Smooth muscle cell (in vitro differentiated cells): Measurements from ENCODE around the gene PRKCH. TPM values are rescaled to one million over a fixed set of nuclear protein-coding genes. Genes with fewer than 3 reads are reported as not detected.

Source experiments
- DNase-seq: peaks from one replicate; lab custom pipeline; 2025; ENCODE audit not compliant: unreplicated experiment; lab: John Stamatoyannopoulos, UW
- H2AFZ ChIP-seq: fragments of 200-600 bp; sonication (generic); 2 replicates; pipeline ENCODE4 v1.6.0; 2016; ENCODE audit warnings: antibody characterized with exemption, low read depth, mild to moderate bottlenecking
- H3F3A ChIP-seq: fragments of 200-600 bp; sonication (generic); 2 replicates; pipeline ENCODE4 v1.6.0; 2017; ENCODE audit warnings: antibody characterized with exemption, low read depth
- H3K27ac ChIP-seq: fragments of 200-600 bp; sonication (generic); 2 replicates; pipeline ENCODE4 v1.5.1; 2016; ENCODE audit warnings: low read depth, mild to moderate bottlenecking
- H3K27me3 ChIP-seq: fragments of 200-600 bp; sonication (generic); 2 replicates; pipeline ENCODE4 v1.6.1; 2016; ENCODE audit warnings: low read depth, mild to moderate bottlenecking
- H3K36me3 ChIP-seq: fragments of 200-600 bp; sonication (generic); 2 replicates; pipeline ENCODE4 v1.5.1; 2016; ENCODE audit warnings: low read depth
- H3K4me1 ChIP-seq: fragments of 200-600 bp; sonication (generic); 2 replicates; pipeline ENCODE4 v1.5.1; 2016; ENCODE audit warnings: low read depth
- H3K4me2 ChIP-seq: fragments of 200-600 bp; sonication (generic); 2 replicates; pipeline ENCODE4 v1.6.0; 2016; ENCODE audit warnings: mild to moderate bottlenecking
- H3K4me3 ChIP-seq: fragments of 200-600 bp; sonication (generic); 2 replicates; pipeline ENCODE4 v1.5.1; 2016; ENCODE audit warnings: mild to moderate bottlenecking
- H3K79me2 ChIP-seq: fragments of 200-600 bp; sonication (generic); 2 replicates; pipeline ENCODE4 v1.6.0; 2016; ENCODE audit warnings: low read depth, mild to moderate bottlenecking
- H3K9ac ChIP-seq: fragments of 200-600 bp; sonication (generic); 2 replicates; pipeline ENCODE4 v1.6.0; 2016; ENCODE audit warnings: low read depth
- H3K9me3 ChIP-seq: fragments of 200-600 bp; sonication (generic); replicated peaks from 2 replicates; pipeline ENCODE4 v1.5.1; 2016; ENCODE audit warnings: low read depth
- H4K20me1 ChIP-seq: fragments of 200-600 bp; sonication (generic); 2 replicates; pipeline ENCODE4 v1.6.0; 2016; ENCODE audit warnings: low read depth
- WGBS: methylation state at CpG from one replicate; pipeline ENCODE4 v1.1.7; 2016; ENCODE audit warnings: low lambda C conversion rate; 5-methylcytosine and 5-hydroxymethylcytosine counted together
- polyA plus RNA-seq: library from polyadenylated mRNA; unstranded; fragments of >200 nt; fragmentation: Nextera tagmentation; extraction: Ambion mirVana; gene quantifications from 2 replicates; pipeline ENCODE4 v1.2.1, GENCODE V29; 2016
- total RNA-seq: library from RNA; depleted of rRNA; stranded (reverse); fragments of >200 nt; gene quantifications from 2 replicates; pipeline ENCODE4 v1.2.3, GENCODE V29; 2014
- TF ChIP-seq, protein P1 (sequence below): fragments of 200-600 bp; sonication (generic); IDR thresholded peaks from 2 replicates; pipeline ENCODE4 v1.5.1; 2017; ENCODE audit warnings: borderline replicate concordance, mild to moderate bottlenecking, antibody characterized with exemption; ENCODE audit not compliant: insufficient read depth, poor library complexity, severe bottlenecking

The PRKCH gene
- total and polyA plus RNA-seq, 2 experiments from 2014 or later, result 1.5 to 7.6 TPM

- 95% methylated on average over 9 of the region's 9 CpGs for WGBS
- no peaks in the 10 kb centered on the region for H3K36me3 ChIP-seq
- H3F3A ChIP-seq, result peaks cover 3% of the 10 kb centered on the region
- no peak overlapping the region for H3K27ac ChIP-seq
- no peak overlapping the region for H3K9ac ChIP-seq
- H3K79me2 ChIP-seq, result no peaks in the 10 kb centered on the region
- no peak overlapping the region for H2AFZ ChIP-seq
- H3K9me3 ChIP-seq, result no peaks in the 10 kb centered on the region
- no peaks in the 10 kb centered on the region for H3K27me3 ChIP-seq
- no peak overlapping the region for H3K4me3 ChIP-seq
- H3K4me1 ChIP-seq, result peaks cover 5% of the 10 kb centered on the region
- TF ChIP-seq, protein P1, sequence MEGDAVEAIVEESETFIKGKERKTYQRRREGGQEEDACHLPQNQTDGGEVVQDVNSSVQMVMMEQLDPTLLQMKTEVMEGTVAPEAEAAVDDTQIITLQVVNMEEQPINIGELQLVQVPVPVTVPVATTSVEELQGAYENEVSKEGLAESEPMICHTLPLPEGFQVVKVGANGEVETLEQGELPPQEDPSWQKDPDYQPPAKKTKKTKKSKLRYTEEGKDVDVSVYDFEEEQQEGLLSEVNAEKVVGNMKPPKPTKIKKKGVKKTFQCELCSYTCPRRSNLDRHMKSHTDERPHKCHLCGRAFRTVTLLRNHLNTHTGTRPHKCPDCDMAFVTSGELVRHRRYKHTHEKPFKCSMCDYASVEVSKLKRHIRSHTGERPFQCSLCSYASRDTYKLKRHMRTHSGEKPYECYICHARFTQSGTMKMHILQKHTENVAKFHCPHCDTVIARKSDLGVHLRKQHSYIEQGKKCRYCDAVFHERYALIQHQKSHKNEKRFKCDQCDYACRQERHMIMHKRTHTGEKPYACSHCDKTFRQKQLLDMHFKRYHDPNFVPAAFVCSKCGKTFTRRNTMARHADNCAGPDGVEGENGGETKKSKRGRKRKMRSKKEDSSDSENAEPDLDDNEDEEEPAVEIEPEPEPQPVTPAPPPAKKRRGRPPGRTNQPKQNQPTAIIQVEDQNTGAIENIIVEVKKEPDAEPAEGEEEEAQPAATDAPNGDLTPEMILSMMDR, result no peak
- no peak overlapping the region for H3K4me2 ChIP-seq
- H4K20me1 ChIP-seq, result no peaks in the 10 kb centered on the region
- DNase-seq, result no peak
These were observed 162.7 kb downstream of the PRKCH start for GRCh38 chr14:61484031-61484430.

- 66% methylated on average over 8 of the region's 8 CpGs for WGBS
- Histone ChIP-seq H3K9ac (no peak overlapping the region), H3K79me2 (no peaks in the 10 kb centered on the region), H3F3A (peaks cover 3% of the 10 kb centered on the region), H4K20me1 (no peaks in the 10 kb centered on the region), H3K27ac (no peak overlapping the region), H3K4me1 (peaks cover under 1% of the 10 kb centered on the region), H3K36me3 (no peaks in the 10 kb centered on the region), H3K9me3 (no peaks in the 10 kb centered on the region), H3K4me3 (no peak overlapping the region), H3K27me3 (no peaks in the 10 kb centered on the region), H2AFZ (no peak overlapping the region), H3K4me2 (no peak overlapping the region)
- DNase-seq, result no peak
- TF ChIP-seq, protein P1, result no peak
These were observed 163.6 kb downstream of the PRKCH start for GRCh38 chr14:61484826-61485584.

GRCh38 chr14:61485661-61486060, 164.3 kb downstream of the PRKCH start:
- H3K79me2 ChIP-seq, result no peaks in the 10 kb centered on the region
- H3K4me2 ChIP-seq, result no peak overlapping the region
- H3K4me1 ChIP-seq, result no peaks in the 10 kb centered on the region
- H3F3A ChIP-seq, result peaks cover 3% of the 10 kb centered on the region
- no peak overlapping the region for H2AFZ ChIP-seq
- DNase-seq, result no peak
- TF ChIP-seq, protein P1, result no peak
- H3K36me3 ChIP-seq, result no peaks in the 10 kb centered on the region
- H3K27ac ChIP-seq, result no peak overlapping the region
- 73% methylated on average over 4 of the region's 4 CpGs for WGBS
- no peaks in the 10 kb centered on the region for H4K20me1 ChIP-seq
- no peaks in the 10 kb centered on the region for H3K9me3 ChIP-seq
- H3K27me3 ChIP-seq, result no peaks in the 10 kb centered on the region
- H3K9ac ChIP-seq, result no peak overlapping the region
- H3K4me3 ChIP-seq, result no peak overlapping the region
